GM12878 (cell line): ENCODE results near the gene MAD1L1. TPM values are rescaled to one million over a fixed set of nuclear protein-coding genes. Genes with fewer than 3 reads are reported as not detected.

Experiments used
- ATAC-seq: fragments of 200-7000 bp; cut with Tn5 transposase; 3 replicates; pipeline ENCODE4 v1.9.1; 2020; ENCODE audit warnings: mild to moderate bottlenecking, moderate library complexity
- BruUV-seq: library from RNA; stranded (reverse); fragments of 400-500 nt; replicated peaks from 2 replicates; lab custom pipeline; 2021; lab: Mats Ljungman, UMichigan
- CTCF ChIA-PET: fragments of 300-600 bp; sonication (Branson Sonifier 250); formaldehyde crosslinking; extraction: SDS; loops from one replicate; lab custom pipeline; 2021; ENCODE audit warnings: inconsistent platforms; lab: Yijun Ruan, JAX
- POLR2A ChIA-PET: fragments of 350-600 bp; formaldehyde crosslinking; extraction: SDS; loops from one replicate; lab custom pipeline; 2021; ENCODE audit warnings: inconsistent platforms; lab: Charles Lee
- RAD21 ChIA-PET: fragments of 300-600 bp; sonication (Branson Sonifier 250); formaldehyde crosslinking; loops from one replicate; lab custom pipeline; 2023; ENCODE audit warnings: antibody characterized with exemption; ENCODE audit not compliant: unreplicated experiment; lab: Charles Lee
- SMC1A ChIA-PET: fragments of 300-600 bp; sonication (Branson Sonifier 250); formaldehyde crosslinking; loops from one replicate; lab custom pipeline; 2023; ENCODE audit not compliant: unreplicated experiment, uncharacterized antibody; lab: Charles Lee
- DNase-seq: peaks from one replicate; pipeline ENCODE4 v3.0.0-alpha.2; 2011; ENCODE audit warnings: low read depth, low spot score
- FAIRE-seq: peaks from 3 replicates; lab custom pipeline; 2011; peaks lifted over from hg19 to GRCh38; lab: Jason Lieb, UNC
- H2AFZ ChIP-seq: 2 replicates; pipeline ENCODE4 v1.6.0; 2011; ENCODE audit warnings: low read depth, low read length, control low read depth; ENCODE audit not compliant: control insufficient read depth
- H3K27ac ChIP-seq: 2 replicates; pipeline ENCODE4 v1.5.1; 2011; ENCODE audit warnings: control low read depth; ENCODE audit not compliant: control insufficient read depth, insufficient read depth
- H3K27me3 ChIP-seq, 2 experiments: replicated peaks in 1 of 2; 2 replicates each; pipeline versions ENCODE4 v1.6.0 to v1.6.1; 2011; ENCODE audit warnings: low read length in 1 of 2; ENCODE audit not compliant: control insufficient read depth in 2 of 2, insufficient read depth in 2 of 2
- H3K36me3 ChIP-seq, 2 experiments: 2 replicates each; pipeline ENCODE4 v1.5.1; 2011; ENCODE audit warnings: low read length in 1 of 2; ENCODE audit not compliant: control insufficient read depth in 2 of 2, insufficient read depth in 2 of 2
- H3K4me1 ChIP-seq: 2 replicates; pipeline ENCODE4 v1.6.1; 2011; ENCODE audit warnings: mild to moderate bottlenecking, low read length, moderate library complexity, mixed read lengths; ENCODE audit not compliant: control insufficient read depth, insufficient read depth
- H3K4me2 ChIP-seq: 2 replicates; pipeline ENCODE4 v1.6.0; 2011; ENCODE audit warnings: control low read depth; ENCODE audit not compliant: control insufficient read depth, insufficient read depth
- H3K4me3 ChIP-seq: fragments of 200-600 bp; sonication (generic); 2 replicates; pipeline ENCODE4 v1.5.1; 2016
- H3K79me2 ChIP-seq: 2 replicates; pipeline ENCODE4 v1.6.0; 2011; ENCODE audit warnings: low read length; ENCODE audit not compliant: control insufficient read depth, insufficient read depth
- H3K9ac ChIP-seq: 2 replicates; pipeline ENCODE4 v1.8.0; 2011; ENCODE audit warnings: low read length, control low read depth, mixed read lengths; ENCODE audit not compliant: control insufficient read depth, insufficient read depth
- H3K9me3 ChIP-seq: replicated peaks from 3 replicates; pipeline ENCODE4 v1.5.1; 2011; ENCODE audit warnings: mild to moderate bottlenecking, low read length; ENCODE audit not compliant: control insufficient read depth, insufficient read depth
- H4K20me1 ChIP-seq: 2 replicates; pipeline ENCODE4 v1.6.0; 2011; ENCODE audit not compliant: control insufficient read depth, insufficient read depth
- EP300 ChIP-seq, 2 experiments: fragments of 150-350 bp in 1 of 2; IDR thresholded peaks; 2 replicates each; pipeline ENCODE4 v1.6.1; 2011 to 2012; ENCODE audit warnings: low read depth in 2 of 2, low read length in 2 of 2, borderline replicate concordance in 1 of 2, improper control_type of control experiment in 1 of 2, inconsistent platforms in 1 of 2; ENCODE audit not compliant: control insufficient read depth in 1 of 2
- IKZF1 ChIP-seq: fragments of 450-650 bp; conservative IDR thresholded peaks from 2 replicates; pipeline ENCODE4 v1.6.1; 2017; ENCODE audit warnings: antibody characterized with exemption, mild to moderate bottlenecking
- MEF2A ChIP-seq: IDR thresholded peaks from 2 replicates; pipeline ENCODE4 v1.6.1; 2011; ENCODE audit warnings: low read depth, mild to moderate bottlenecking, low read length, moderate library complexity; ENCODE audit not compliant: insufficient read depth
- MTA2 ChIP-seq: fragments of 450-650 bp; IDR thresholded peaks from 2 replicates; pipeline ENCODE4 v1.6.1; 2016; ENCODE audit warnings: low read depth, mild to moderate bottlenecking, moderate library complexity
- RAD21 ChIP-seq: IDR thresholded peaks from 2 replicates; pipeline ENCODE4 v1.6.1; 2011; ENCODE audit warnings: mild to moderate bottlenecking, low read depth, low read length, moderate library complexity; ENCODE audit not compliant: insufficient read depth
- RELA ChIP-seq: fragments of 450-650 bp; IDR thresholded peaks from 2 replicates; pipeline ENCODE4 v1.8.0; 2014; ENCODE audit warnings: borderline replicate concordance; ENCODE audit not compliant: partially characterized antibody
- ZNF274 ChIP-seq: IDR thresholded peaks from one replicate; pipeline ENCODE4 v1.8.0; 2011; ENCODE audit not compliant: insufficient read length, insufficient read depth
- ZSCAN29 ChIP-seq: fragments of 450-650 bp; IDR thresholded peaks from 2 replicates; pipeline ENCODE4 v1.6.1; 2017; ENCODE audit warnings: mild to moderate bottlenecking, moderate library complexity
- WGBS: methylation state at CpG from one replicate; pipeline ENCODE4 v1.1.6; 2016; ENCODE audit warnings: low lambda C conversion rate; ENCODE audit not compliant: insufficient replicate concordance, insufficient coverage; ENCODE audit errors: missing lambda C conversion rate; 5-methylcytosine and 5-hydroxymethylcytosine counted together
- in situ Hi-C: fragments of 300-500 bp; cut with MboI; formaldehyde crosslinking; loops from 9 replicates; pipeline ENCODE4 v1.14.3; 2018; ENCODE audit warnings: mixed read lengths
- intact Hi-C: fragments of 100-400 bp; cut with micrococcal nuclease; formaldehyde crosslinking; loops from one replicate; pipeline ENCODE4 v1.14.2; 2022; ENCODE audit not compliant: unreplicated experiment
- polyA plus RNA-seq, 11 experiments: library from polyadenylated mRNA; depleted of rRNA in 4 of 11; unstranded in 6 of 11; stranded (reverse) in 5 of 11; fragments of >200 nt; fragmentation: Nextera tagmentation in 4 of 11; fragmentation: Illumina TruSeq in 1 of 11; extraction: Ambion mirVana in 4 of 11; extraction: Trizol in 1 of 11; gene quantifications; 1 replicate in 1 of 11; 2 replicates in 10 of 11; pipeline versions ENCODE4 v1.2.1 to v1.2.3, GENCODE V29; 2011 to 2016; ENCODE audit warnings: inconsistent platforms in 2 of 11, missing spikeins in 2 of 11, low read depth in 1 of 11
- total RNA-seq, 4 experiments: library from RNA; depleted of rRNA in 3 of 4; stranded (reverse); fragments of >200 nt in 3 of 4; fragmentation: Illumina TruSeq in 1 of 4; extraction: Trizol in 1 of 4; gene quantifications; 2 replicates each; pipeline versions ENCODE4 v1.2.1 to v1.2.3, GENCODE V29; 2013 to 2021
- TF ChIP-seq, protein P1 (sequence below): fragments of 450-650 bp; formaldehyde crosslinking; IDR thresholded peaks from 2 replicates; pipeline ENCODE4 v1.4.0; 2022; ENCODE audit warnings: mild to moderate bottlenecking, moderate library complexity
- TF ChIP-seq, protein P2 (sequence below): fragments of 450-650 bp; formaldehyde crosslinking; IDR thresholded peaks from 2 replicates; pipeline ENCODE4 v1.4.0; 2020; ENCODE audit warnings: mild to moderate bottlenecking, moderate library complexity

The MAD1L1 gene
- total and polyA plus RNA-seq, 10 of the 15 experiments (the other 5 are each of a cell fraction or from before 2014, with no cell fraction given), result 2.2 to 76.8 (median 38.3) TPM

DNA sequence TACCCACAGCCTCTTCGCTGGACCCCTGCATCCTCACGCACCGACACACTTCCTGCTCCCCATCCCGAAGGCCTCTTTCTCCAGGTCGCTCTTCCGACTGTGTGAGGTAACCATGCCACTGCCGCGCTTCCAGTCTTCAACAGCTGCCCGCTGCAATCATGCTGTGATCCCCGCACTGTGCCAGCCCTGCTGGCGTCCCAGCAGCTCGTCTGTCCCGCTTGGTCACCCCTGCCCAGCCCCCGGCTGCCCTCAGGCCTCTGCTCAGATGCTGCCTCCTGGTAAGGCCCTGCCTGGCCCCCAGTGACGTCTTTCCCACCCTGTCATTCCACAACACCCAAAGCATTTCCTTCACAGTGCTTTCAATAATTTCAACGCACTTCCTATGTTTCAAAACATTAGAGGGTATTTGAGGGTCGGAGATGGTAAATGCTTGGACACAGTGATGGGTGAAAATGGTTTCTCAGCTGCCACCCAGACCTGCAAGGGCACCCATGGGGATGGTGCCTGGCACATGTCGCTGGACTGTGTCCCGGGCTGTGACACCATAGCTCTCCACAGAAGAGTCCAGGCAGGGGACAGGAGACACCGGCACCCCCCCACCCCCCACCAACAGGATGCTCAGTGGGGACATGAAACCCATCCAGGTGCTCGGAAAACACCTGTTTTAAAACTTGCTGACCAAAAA, 125.2 kb downstream of the MAD1L1 start:
- no peak overlapping the region for H3K4me3 ChIP-seq
- CTCF ChIA-PET, result no interaction called here
- H3K4me2 ChIP-seq, result no peak overlapping the region
- DNase-seq, result no peak
- RAD21 ChIA-PET, result no interaction called here
- TF ChIP-seq ZNF274, result no peak
- TF ChIP-seq MEF2A, result no peak
- TF ChIP-seq RAD21, result no peak
- no peak for TF ChIP-seq RELA
- no peak for TF ChIP-seq IKZF1
- H3K4me1 ChIP-seq, result peaks cover 25% of the 10 kb centered on the region
- no peaks in the 10 kb centered on the region for H3K27me3 ChIP-seq
- 88% methylated on average over 21 of the region's 21 CpGs for WGBS
- H3K9me3 ChIP-seq, result no peaks in the 10 kb centered on the region
- in situ Hi-C loops (no loop called here), intact Hi-C loops (no loop called here)
- H3K27ac ChIP-seq, result no peak overlapping the region
- FAIRE-seq, result no peak
- SMC1A ChIA-PET, result no interaction called here
- no TSS peak for BruUV-seq
- H2AFZ ChIP-seq, result no peak overlapping the region
- H3K36me3 ChIP-seq, result no peaks in the 10 kb centered on the region; a peak in 2 of 4 replicates
- POLR2A ChIA-PET, result no interaction called here
- no peaks in the 10 kb centered on the region for H4K20me1 ChIP-seq
- no peak for ATAC-seq
- no peak overlapping the region for H3K9ac ChIP-seq
- 0 out of 2 replicates have a peak, but pooled peaks cover 2% of the 10 kb centered on the region for H3K79me2 ChIP-seq

DNA sequence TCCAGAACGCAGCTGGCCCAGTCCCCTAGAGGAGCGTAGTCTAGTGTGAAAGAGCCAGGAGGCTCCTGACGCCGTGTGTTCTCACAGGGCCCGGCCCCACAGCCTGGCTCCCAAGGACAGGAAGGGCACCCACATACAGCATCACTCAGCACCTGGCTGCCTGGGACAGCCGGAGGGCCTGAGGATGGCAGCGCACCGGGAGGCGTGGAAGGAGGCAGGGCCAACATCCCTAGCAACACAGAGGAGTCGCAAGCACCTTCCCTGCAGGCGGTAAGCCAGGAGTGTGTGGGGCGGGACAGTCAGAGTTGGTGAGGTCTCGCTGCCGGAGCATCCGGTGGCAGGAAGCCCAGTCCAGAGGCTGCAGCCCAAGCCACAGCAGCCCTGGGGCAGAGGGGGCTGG, 125.8 kb downstream of the MAD1L1 start:
- SMC1A ChIA-PET, result no interaction called here
- in situ Hi-C loops (no loop called here), intact Hi-C loops (no loop called here)
- DNase-seq (no peak), ATAC-seq (no peak), FAIRE-seq (no peak)
- Histone ChIP-seq H3K27ac (no peak overlapping the region), H3K27me3 (no peaks in the 10 kb centered on the region), H3K9ac (no peak overlapping the region), H3K9me3 (no peaks in the 10 kb centered on the region), H3K4me2 (no peak overlapping the region), H2AFZ (no peak overlapping the region), H4K20me1 (no peaks in the 10 kb centered on the region), H3K4me1 (peaks cover 22% of the 10 kb centered on the region), H3K36me3 (no peaks in the 10 kb centered on the region; a peak in 2 of 4 replicates), H3K79me2 (0 out of 2 replicates have a peak, but pooled peaks cover 2% of the 10 kb centered on the region), H3K4me3 (no peak overlapping the region)
- BruUV-seq, result no TSS peak
- CTCF ChIA-PET, result interaction anchor here (1.1 kb wide), 1 partner anchor 241 kb away, joined by 3 read pairs; no protein-coding TSS in a partner anchor
- WGBS, result 98% methylated on average over 15 of the region's 15 CpGs
- POLR2A ChIA-PET, result no interaction called here
- RAD21 ChIA-PET, result no interaction called here
- TF ChIP-seq ZSCAN29 (no peak), MTA2 (no peak), IKZF1 (no peak), EP300 (IDR thresholded peaks at IDR 0.05; ENCODE audit: borderline replicate concordance in 1 of 2, control insufficient read depth in 1 of 2, low read depth in 2 of 2, low read length in 2 of 2) (no peak)
- TF ChIP-seq, protein P1, sequence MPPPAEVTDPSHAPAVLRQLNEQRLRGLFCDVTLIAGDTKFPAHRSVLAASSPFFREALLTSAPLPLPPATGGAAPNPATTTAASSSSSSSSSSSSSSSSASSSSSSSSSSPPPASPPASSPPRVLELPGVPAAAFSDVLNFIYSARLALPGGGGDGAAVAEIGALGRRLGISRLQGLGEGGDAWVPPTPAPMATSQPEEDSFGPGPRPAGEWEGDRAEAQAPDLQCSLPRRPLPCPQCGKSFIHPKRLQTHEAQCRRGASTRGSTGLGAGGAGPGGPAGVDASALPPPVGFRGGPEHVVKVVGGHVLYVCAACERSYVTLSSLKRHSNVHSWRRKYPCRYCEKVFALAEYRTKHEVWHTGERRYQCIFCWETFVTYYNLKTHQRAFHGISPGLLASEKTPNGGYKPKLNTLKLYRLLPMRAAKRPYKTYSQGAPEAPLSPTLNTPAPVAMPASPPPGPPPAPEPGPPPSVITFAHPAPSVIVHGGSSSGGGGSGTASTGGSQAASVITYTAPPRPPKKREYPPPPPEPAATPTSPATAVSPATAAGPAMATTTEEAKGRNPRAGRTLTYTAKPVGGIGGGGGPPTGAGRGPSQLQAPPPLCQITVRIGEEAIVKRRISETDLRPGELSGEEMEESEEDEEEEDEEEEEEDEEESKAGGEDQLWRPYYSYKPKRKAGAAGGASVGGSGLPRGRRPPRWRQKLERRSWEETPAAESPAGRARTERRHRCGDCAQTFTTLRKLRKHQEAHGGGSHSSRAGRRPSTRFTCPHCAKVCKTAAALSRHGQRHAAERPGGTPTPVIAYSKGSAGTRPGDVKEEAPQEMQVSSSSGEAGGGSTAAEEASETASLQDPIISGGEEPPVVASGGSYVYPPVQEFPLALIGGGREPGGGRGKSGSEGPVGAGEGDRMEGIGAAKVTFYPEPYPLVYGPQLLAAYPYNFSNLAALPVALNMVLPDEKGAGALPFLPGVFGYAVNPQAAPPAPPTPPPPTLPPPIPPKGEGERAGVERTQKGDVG (CRISPR knock-in tag), result no peak
- TF ChIP-seq, protein P2, sequence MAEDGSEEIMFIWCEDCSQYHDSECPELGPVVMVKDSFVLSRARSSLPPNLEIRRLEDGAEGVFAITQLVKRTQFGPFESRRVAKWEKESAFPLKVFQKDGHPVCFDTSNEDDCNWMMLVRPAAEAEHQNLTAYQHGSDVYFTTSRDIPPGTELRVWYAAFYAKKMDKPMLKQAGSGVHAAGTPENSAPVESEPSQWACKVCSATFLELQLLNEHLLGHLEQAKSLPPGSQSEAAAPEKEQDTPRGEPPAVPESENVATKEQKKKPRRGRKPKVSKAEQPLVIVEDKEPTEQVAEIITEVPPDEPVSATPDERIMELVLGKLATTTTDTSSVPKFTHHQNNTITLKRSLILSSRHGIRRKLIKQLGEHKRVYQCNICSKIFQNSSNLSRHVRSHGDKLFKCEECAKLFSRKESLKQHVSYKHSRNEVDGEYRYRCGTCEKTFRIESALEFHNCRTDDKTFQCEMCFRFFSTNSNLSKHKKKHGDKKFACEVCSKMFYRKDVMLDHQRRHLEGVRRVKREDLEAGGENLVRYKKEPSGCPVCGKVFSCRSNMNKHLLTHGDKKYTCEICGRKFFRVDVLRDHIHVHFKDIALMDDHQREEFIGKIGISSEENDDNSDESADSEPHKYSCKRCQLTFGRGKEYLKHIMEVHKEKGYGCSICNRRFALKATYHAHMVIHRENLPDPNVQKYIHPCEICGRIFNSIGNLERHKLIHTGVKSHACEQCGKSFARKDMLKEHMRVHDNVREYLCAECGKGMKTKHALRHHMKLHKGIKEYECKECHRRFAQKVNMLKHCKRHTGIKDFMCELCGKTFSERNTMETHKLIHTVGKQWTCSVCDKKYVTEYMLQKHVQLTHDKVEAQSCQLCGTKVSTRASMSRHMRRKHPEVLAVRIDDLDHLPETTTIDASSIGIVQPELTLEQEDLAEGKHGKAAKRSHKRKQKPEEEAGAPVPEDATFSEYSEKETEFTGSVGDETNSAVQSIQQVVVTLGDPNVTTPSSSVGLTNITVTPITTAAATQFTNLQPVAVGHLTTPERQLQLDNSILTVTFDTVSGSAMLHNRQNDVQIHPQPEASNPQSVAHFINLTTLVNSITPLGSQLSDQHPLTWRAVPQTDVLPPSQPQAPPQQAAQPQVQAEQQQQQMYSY, result no peak
